IMR-90 (cell line): ENCODE results near the gene GRM6.

Source experiments
- BHLHE40 ChIP-seq: fragments of 150-350 bp; IDR thresholded peaks from 2 replicates; pipeline ENCODE4 v1.6.1; 2016; ENCODE audit warnings: mild to moderate bottlenecking, low read depth, low read length
- CEBPB ChIP-seq: IDR thresholded peaks from 2 replicates; pipeline ENCODE4 v1.6.1; 2012; ENCODE audit warnings: low read depth, low read length, improper control_type of control experiment
- CTCF ChIP-seq: conservative IDR thresholded peaks from 2 replicates; pipeline ENCODE4 v1.5.1; 2012; ENCODE audit warnings: mild to moderate bottlenecking, low read depth, low read length, improper control_type of control experiment
- ELK1 ChIP-seq: fragments of 150-350 bp; IDR thresholded peaks from 2 replicates; pipeline ENCODE4 v1.6.1; 2016; ENCODE audit warnings: low read depth, mild to moderate bottlenecking, low read length, moderate library complexity, borderline replicate concordance
- FOS ChIP-seq: fragments of 150-350 bp; IDR thresholded peaks from 2 replicates; pipeline ENCODE4 v1.6.1; 2016; ENCODE audit warnings: low read depth, low read length
- MAZ ChIP-seq: IDR thresholded peaks from 2 replicates; pipeline ENCODE4 v1.6.1; 2012; ENCODE audit warnings: low read depth, mild to moderate bottlenecking, low read length, improper control_type of control experiment, moderate library complexity, borderline replicate concordance
- MXI1 ChIP-seq: IDR thresholded peaks from 2 replicates; pipeline ENCODE4 v1.6.1; 2012; ENCODE audit warnings: low read depth, mild to moderate bottlenecking, low read length, moderate library complexity, borderline replicate concordance
- NFE2L2 ChIP-seq: fragments of 150-350 bp; IDR thresholded peaks from 2 replicates; pipeline ENCODE4 v1.6.1; 2016; ENCODE audit warnings: low read depth, mild to moderate bottlenecking, low read length
- POLR2A ChIP-seq: IDR thresholded peaks from 2 replicates; pipeline ENCODE4 v1.6.1; 2012; ENCODE audit warnings: mild to moderate bottlenecking, low read depth, low read length
- RAD21 ChIP-seq: IDR thresholded peaks from 2 replicates; pipeline ENCODE4 v1.6.1; 2012; ENCODE audit warnings: low read length, improper control_type of control experiment
- RCOR1 ChIP-seq: IDR thresholded peaks from 2 replicates; pipeline ENCODE4 v1.6.1; 2012; ENCODE audit warnings: mild to moderate bottlenecking, low read length, improper control_type of control experiment; ENCODE audit not compliant: insufficient replicate concordance
- RFX5 ChIP-seq: IDR thresholded peaks from 2 replicates; pipeline ENCODE4 v1.8.0; 2012; ENCODE audit warnings: low read depth, mild to moderate bottlenecking, low read length, moderate library complexity
- SMC3 ChIP-seq: fragments of 150-350 bp; IDR thresholded peaks from 2 replicates; pipeline ENCODE4 v1.6.1; 2016; ENCODE audit warnings: low read depth, mild to moderate bottlenecking, antibody characterized with exemption, low read length, moderate library complexity
- TF ChIP-seq, protein P1 (sequence below): fragments of 150-350 bp; IDR thresholded peaks from 2 replicates; pipeline ENCODE4 v1.6.1; 2017; ENCODE audit warnings: mild to moderate bottlenecking, antibody characterized with exemption, low read length, low read depth

- TF ChIP-seq CTCF = no peak
- no peak for TF ChIP-seq POLR2A
- no peak for TF ChIP-seq SMC3
- no peak for TF ChIP-seq MAZ
- TF ChIP-seq ELK1 = no peak
- TF ChIP-seq CEBPB = no peak
- TF ChIP-seq, protein P1, sequence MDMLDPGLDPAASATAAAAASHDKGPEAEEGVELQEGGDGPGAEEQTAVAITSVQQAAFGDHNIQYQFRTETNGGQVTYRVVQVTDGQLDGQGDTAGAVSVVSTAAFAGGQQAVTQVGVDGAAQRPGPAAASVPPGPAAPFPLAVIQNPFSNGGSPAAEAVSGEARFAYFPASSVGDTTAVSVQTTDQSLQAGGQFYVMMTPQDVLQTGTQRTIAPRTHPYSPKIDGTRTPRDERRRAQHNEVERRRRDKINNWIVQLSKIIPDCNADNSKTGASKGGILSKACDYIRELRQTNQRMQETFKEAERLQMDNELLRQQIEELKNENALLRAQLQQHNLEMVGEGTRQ = no peak
- no peak for TF ChIP-seq FOS
- no peak for TF ChIP-seq RFX5
- TF ChIP-seq MXI1 = no peak
- TF ChIP-seq RCOR1 = no peak
- TF ChIP-seq BHLHE40 = no peak
- no peak for TF ChIP-seq RAD21
- no peak for TF ChIP-seq NFE2L2
Measured at GRCh38 chr5:178988436-178989220, 6.5 kb downstream of the GRM6 start.
